Measurements from ENCODE around the gene MINDY3.
"Not testable (repeated sequence)": the region's sequence is repeated elsewhere in the genome, so short reads cannot be mapped to it uniquely, and the experiment has no call there.

MINDY3 gene

GRCh38 chr10:15781381-15781960 lies 78.8 kb downstream of the MINDY3 start:
- FAIRE-seq (no peak), DNase-seq (ENCODE audit: low spot score) (no peak)

GRCh38 chr10:15780353-15781135 lies 79.8 kb downstream of the MINDY3 start:
- FAIRE-seq (no peak), DNase-seq (ENCODE audit: low spot score) (no peak)

- DNase-seq (ENCODE audit: low spot score) (peak; percentile 46), FAIRE-seq (no peak)
Observed at GRCh38 chr10:15775513-15775912, 84.8 kb downstream of the MINDY3 start.

GRCh38 chr10:15774534-15774933 lies 85.8 kb downstream of the MINDY3 start:
- not testable (repeated sequence) for DNase-seq (ENCODE audit: low spot score); FAIRE-seq

- no peak for FAIRE-seq
Observed at GRCh38 chr10:15764892-15765454, 95.3 kb downstream of the MINDY3 start.

GRCh38 chr10:15763006-15763405 lies 97.3 kb downstream of the MINDY3 start:
- FAIRE-seq (no peak), DNase-seq (ENCODE audit: low spot score) (no peak)

More at GRCh38 chr10:15764892-15765454, 95.3 kb downstream of the MINDY3 start:
- no peak for DNase-seq (ENCODE audit: low spot score)

- DNase-seq (ENCODE audit: low spot score); FAIRE-seq: not testable (repeated sequence)
Observed at GRCh38 chr10:15762239-15762638, 98.1 kb downstream of the MINDY3 start.

- not testable (repeated sequence) for FAIRE-seq; DNase-seq (ENCODE audit: low spot score)
Observed at GRCh38 chr10:15761224-15761623, 99.1 kb downstream of the MINDY3 start.

GRCh38 chr10:15760681-15761080 lies 99.6 kb downstream of the MINDY3 start:
- FAIRE-seq = no peak
- no peak for DNase-seq (ENCODE audit: low spot score)

GRCh38 chr10:15759265-15759664 lies 101.0 kb downstream of the MINDY3 start:
- DNase-seq (ENCODE audit: low spot score) (no peak), FAIRE-seq (no peak)

- DNase-seq (ENCODE audit: low spot score) (no peak), FAIRE-seq (no peak)
Observed at GRCh38 chr10:15758618-15759017, 101.7 kb downstream of the MINDY3 start.

- FAIRE-seq = no peak
- no peak for DNase-seq (ENCODE audit: low spot score)
Observed at GRCh38 chr10:15754937-15755336, 105.4 kb downstream of the MINDY3 start.

GRCh38 chr10:15751046-15751445 lies 109.3 kb downstream of the MINDY3 start:
- DNase-seq (ENCODE audit: low spot score) (no peak), FAIRE-seq (no peak)

- DNase-seq (ENCODE audit: low spot score) (no peak), FAIRE-seq (no peak)
Observed at GRCh38 chr10:15748126-15748525, 112.2 kb downstream of the MINDY3 start.

GRCh38 chr10:15747632-15748031 lies 112.7 kb downstream of the MINDY3 start:
- no peak for FAIRE-seq
- DNase-seq (ENCODE audit: low spot score) = no peak

- DNase-seq (ENCODE audit: low spot score) (no peak), FAIRE-seq (no peak)
Observed at GRCh38 chr10:15745751-15746150, 114.6 kb downstream of the MINDY3 start.

- DNase-seq (ENCODE audit: low spot score) (peak; percentile 51), FAIRE-seq (no peak)
Observed at GRCh38 chr10:15744217-15744865, 116.0 kb downstream of the MINDY3 start.

GRCh38 chr10:15743443-15743842 lies 116.9 kb downstream of the MINDY3 start:
- DNase-seq (ENCODE audit: low spot score) (no peak), FAIRE-seq (no peak)

GRCh38 chr10:15742836-15743235 lies 117.5 kb downstream of the MINDY3 start:
- FAIRE-seq = no peak

GRCh38 chr10:15742102-15742501 lies 118.2 kb downstream of the MINDY3 start:
- DNase-seq (ENCODE audit: low spot score) (no peak), FAIRE-seq (no peak)

More at GRCh38 chr10:15742836-15743235, 117.5 kb downstream of the MINDY3 start:
- DNase-seq (ENCODE audit: low spot score) = peak; percentile 75

- DNase-seq (ENCODE audit: low spot score) (no peak), FAIRE-seq (no peak)
Observed at GRCh38 chr10:15741581-15741980, 118.7 kb downstream of the MINDY3 start.

GRCh38 chr10:15740261-15740660 lies 120.0 kb downstream of the MINDY3 start:
- DNase-seq (ENCODE audit: low spot score) (no peak), FAIRE-seq (no peak)

Data from urothelium cell line (cell line).